Neural cell (in vitro differentiated cells): ENCODE measurements around the gene MED15. TPM values are rescaled to one million over a fixed set of nuclear protein-coding genes. Genes with fewer than 3 reads are reported as not detected.

Experiments
- H2AFZ ChIP-seq: fragments of 200-600, 300-800 bp; sonication (generic), shearing (Covaris generic); 2 replicates; pipeline ENCODE4 v1.6.0; 2014; ENCODE audit warnings: low read depth, mild to moderate bottlenecking, antibody characterized with exemption, low read length, moderate library complexity
- H3F3A ChIP-seq: fragments of 200-600 bp; shearing (Covaris generic); 2 replicates; pipeline ENCODE4 v1.6.1; 2016; ENCODE audit warnings: mild to moderate bottlenecking, moderate library complexity, mixed read lengths, antibody characterized with exemption, low read length; ENCODE audit not compliant: insufficient read depth, poor library complexity, severe bottlenecking
- H3K27ac ChIP-seq: fragments of 200-600, 300-800 bp; sonication (generic), shearing (Covaris generic); 2 replicates; pipeline ENCODE4 v1.5.1; 2014; ENCODE audit warnings: mild to moderate bottlenecking, low read length, moderate library complexity
- H3K27me3 ChIP-seq: fragments of 300-800, 200-600 bp; sonication (generic), shearing (Covaris generic); 2 replicates; pipeline ENCODE4 v1.6.0; 2014; ENCODE audit warnings: mild to moderate bottlenecking, low read depth, low read length, moderate library complexity; ENCODE audit not compliant: insufficient read depth
- H3K36me3 ChIP-seq: fragments of 300-800, 200-600 bp; sonication (generic), shearing (Covaris generic); 2 replicates; pipeline ENCODE4 v1.5.1; 2014; ENCODE audit warnings: mild to moderate bottlenecking, antibody characterized with exemption, low read length, moderate library complexity; ENCODE audit not compliant: insufficient read depth
- H3K4me2 ChIP-seq: fragments of 300-800, 200-600 bp; sonication (generic), shearing (Covaris generic); 2 replicates; pipeline ENCODE4 v1.6.0; 2014; ENCODE audit warnings: mild to moderate bottlenecking, low read length
- H3K4me3 ChIP-seq: fragments of 300-800, 200-600 bp; sonication (generic), shearing (Covaris generic); 2 replicates; pipeline ENCODE4 v1.5.1; 2014; ENCODE audit warnings: mild to moderate bottlenecking, low read length, moderate library complexity
- H3K79me2 ChIP-seq: fragments of 200-600 bp; shearing (Covaris generic); replicated peaks from 2 replicates; pipeline ENCODE4 v1.6.0; 2014; ENCODE audit warnings: mild to moderate bottlenecking, low read length, moderate library complexity; ENCODE audit not compliant: insufficient read depth
- H3K9ac ChIP-seq: fragments of 300-800, 200-600 bp; sonication (generic), shearing (Covaris generic); 2 replicates; pipeline ENCODE4 v1.6.1; 2016; ENCODE audit warnings: mild to moderate bottlenecking, low read length, mixed read lengths
- H3K9me2 ChIP-seq: fragments of 200-600 bp; shearing (Covaris generic); 2 replicates; pipeline ENCODE4 v1.6.1; 2016; ENCODE audit warnings: mild to moderate bottlenecking, low read length, mixed read lengths; ENCODE audit not compliant: insufficient read depth
- H3K9me3 ChIP-seq: fragments of 200-600, 300-800 bp; sonication (generic), shearing (Covaris generic); 2 replicates; pipeline ENCODE4 v1.6.1; 2016; ENCODE audit warnings: mild to moderate bottlenecking, mixed run types, low read length, moderate library complexity, mixed read lengths
- H4K20me1 ChIP-seq: fragments of 200-600 bp; shearing (Covaris generic); 2 replicates; pipeline ENCODE4 v1.6.1; 2016; ENCODE audit warnings: mild to moderate bottlenecking, mixed run types; ENCODE audit not compliant: insufficient read depth
- CTCF ChIP-seq: fragments of 450-650 bp; IDR thresholded peaks from 2 replicates; pipeline ENCODE4 v1.5.1; 2014; ENCODE audit warnings: antibody characterized with exemption, mild to moderate bottlenecking, moderate library complexity; ENCODE audit not compliant: poor library complexity, severe bottlenecking
- EP300 ChIP-seq: fragments of 450-650 bp; conservative IDR thresholded peaks from 2 replicates; pipeline ENCODE4 v1.6.1; 2014; ENCODE audit warnings: antibody characterized with exemption, mild to moderate bottlenecking, moderate library complexity; ENCODE audit not compliant: poor library complexity, severe bottlenecking
- EZH2 ChIP-seq: fragments of 200-600, 300-800 bp; shearing (Covaris generic), sonication (generic); IDR thresholded peaks from 2 replicates; pipeline ENCODE4 v1.6.1; 2014; ENCODE audit warnings: antibody characterized with exemption, low read length, borderline replicate concordance, mild to moderate bottlenecking; ENCODE audit not compliant: insufficient read depth, poor library complexity, severe bottlenecking
- MXI1 ChIP-seq: fragments of 450-650 bp; conservative IDR thresholded peaks from 2 replicates; pipeline ENCODE4 v1.6.1; 2014; ENCODE audit warnings: antibody characterized with exemption, mild to moderate bottlenecking; ENCODE audit not compliant: poor library complexity, severe bottlenecking
- POLR2AphosphoS5 ChIP-seq: IDR thresholded peaks from 2 replicates; pipeline ENCODE4 v1.6.1; 2012
- RAD21 ChIP-seq: fragments of 450-650 bp; conservative IDR thresholded peaks from 2 replicates; pipeline ENCODE4 v1.6.1; 2014; ENCODE audit warnings: antibody characterized with exemption, mild to moderate bottlenecking, moderate library complexity
- REST ChIP-seq: IDR thresholded peaks from 2 replicates; pipeline ENCODE4 v1.6.1; 2012; ENCODE audit warnings: borderline replicate concordance
- SMC3 ChIP-seq: fragments of 450-650 bp; conservative IDR thresholded peaks from 2 replicates; pipeline ENCODE4 v1.6.1; 2014; ENCODE audit warnings: antibody characterized with exemption, mild to moderate bottlenecking, moderate library complexity; ENCODE audit not compliant: poor library complexity
- TAF1 ChIP-seq: IDR thresholded peaks from 2 replicates; pipeline ENCODE4 v1.6.1; 2012; ENCODE audit warnings: low read depth
- polyA plus RNA-seq: library from polyadenylated mRNA; depleted of rRNA; stranded (reverse); fragments of >200 nt; gene quantifications from 2 replicates; pipeline ENCODE4 v1.2.3, GENCODE V29; 2014

Gene MED15
- polyA plus RNA-seq, 1 donor from 2014 or later, result 13.2 TPM

- Histone ChIP-seq H3K9me3 (no peaks in the 10 kb centered on the region), H3K4me3 (peak within 1 kb of the TSS; percentile 96), H3K9ac (peak within 1 kb of the TSS; percentile 98), H4K20me1 (no peaks in the 10 kb centered on the region), H3K36me3 (no peaks in the 10 kb centered on the region), H3K27ac (peak within 1 kb of the TSS; percentile 98), H2AFZ (peak within 1 kb of the TSS; percentile 100), H3K27me3 (no peaks in the 10 kb centered on the region), H3K4me2 (peak within 1 kb of the TSS; percentile 95), H3K9me2 (no peaks in the 10 kb centered on the region), H3K79me2 (peaks cover 20% of the 10 kb centered on the region), H3F3A (no peaks in the 10 kb centered on the region)
- peak; percentile 88 for TF ChIP-seq POLR2AphosphoS5
- peak; percentile 36 for TF ChIP-seq TAF1
- TF ChIP-seq CTCF, result no peak
- no peak for TF ChIP-seq MXI1
- peak; percentile 61 for TF ChIP-seq REST
Observed at GRCh38 chr22:20494978-20495860, 12.2 kb upstream of the MED15 start, which contains the start of gene KLHL22. Gene KLHL22 (minus strand): TSS chr22:20495795. CDS start chr22:20489211, 6,584 bp downstream.

GRCh38 chr22:20495861-20496681, 11.3 kb upstream of the MED15 start:
- no peaks in the 10 kb centered on the region for H3K36me3 ChIP-seq
- peak overlapping the region; percentile 96 for H3K4me3 ChIP-seq
- H3K9me3 ChIP-seq, result no peaks in the 10 kb centered on the region
- peak overlapping the region; percentile 95 for H3K4me2 ChIP-seq
- H3K79me2 ChIP-seq, result peaks cover 20% of the 10 kb centered on the region
- H3K27ac ChIP-seq, result peak overlapping the region; percentile 98
- no peaks in the 10 kb centered on the region for H3K27me3 ChIP-seq
- H4K20me1 ChIP-seq, result no peaks in the 10 kb centered on the region
- TF ChIP-seq MXI1 (peak; percentile 57), TAF1 (peak; percentile 34), REST (peak; percentile 60), POLR2AphosphoS5 (peak; percentile 86), CTCF (peak; percentile 97), SMC3 (peak; percentile 84), EP300 (peak; percentile 11), EZH2 (no peak), RAD21 (peak; percentile 73)
- H3K9me2 ChIP-seq, result no peaks in the 10 kb centered on the region
- H3K9ac ChIP-seq, result peak overlapping the region; percentile 98
- no peaks in the 10 kb centered on the region for H3F3A ChIP-seq
- peak overlapping the region; percentile 100 for H2AFZ ChIP-seq
